Loucy (cell line): ENCODE measurements around the gene PBX1.

Experiments used
- H2AFZ ChIP-seq: fragments of 200-600 bp; sonication (generic); 2 replicates; pipeline ENCODE4 v1.6.0; 2016; ENCODE audit warnings: antibody characterized with exemption, mild to moderate bottlenecking, low read length, moderate library complexity
- H3F3A ChIP-seq: fragments of 200-600 bp; 2 replicates; pipeline ENCODE4 v1.6.0; 2016; ENCODE audit warnings: antibody characterized with exemption, low read depth, mild to moderate bottlenecking
- H3K27me3 ChIP-seq: fragments of 200-600 bp; sonication (generic); 2 replicates; pipeline ENCODE4 v1.6.1; 2014; ENCODE audit warnings: low read length, mild to moderate bottlenecking; ENCODE audit not compliant: insufficient read depth, poor library complexity, severe bottlenecking
- H3K36me3 ChIP-seq: fragments of 200-600 bp; sonication (generic); 2 replicates; pipeline ENCODE4 v1.6.1; 2016; ENCODE audit warnings: low read length; ENCODE audit not compliant: insufficient read depth
- H3K4me1 ChIP-seq: fragments of 200-600 bp; sonication (generic); 2 replicates; pipeline ENCODE4 v1.5.1; 2014; ENCODE audit warnings: low read length, mild to moderate bottlenecking; ENCODE audit not compliant: insufficient read depth, poor library complexity, severe bottlenecking
- H3K4me2 ChIP-seq: fragments of 200-600 bp; sonication (generic); 2 replicates; pipeline ENCODE4 v1.6.0; 2014; ENCODE audit warnings: antibody characterized with exemption, low read length, low read depth, mild to moderate bottlenecking; ENCODE audit not compliant: poor library complexity, severe bottlenecking
- H3K4me3 ChIP-seq: fragments of 200-600 bp; sonication (generic); 2 replicates; pipeline ENCODE4 v1.5.1; 2014; ENCODE audit warnings: low read length, mild to moderate bottlenecking, mixed read lengths; ENCODE audit not compliant: poor library complexity, severe bottlenecking
- H3K79me2 ChIP-seq: fragments of 200-600 bp; sonication (generic); 2 replicates; pipeline ENCODE4 v1.6.1; 2014; ENCODE audit warnings: low read length; ENCODE audit not compliant: insufficient read depth
- H3K9ac ChIP-seq: fragments of 200-600 bp; sonication (generic); 2 replicates; pipeline ENCODE4 v1.6.0; 2014; ENCODE audit warnings: mild to moderate bottlenecking, low read depth, low read length, moderate library complexity; ENCODE audit not compliant: poor library complexity, severe bottlenecking
- H3K9me2 ChIP-seq: fragments of 200-600 bp; sonication (generic); replicated peaks from 2 replicates; pipeline ENCODE4 v1.6.1; 2016; ENCODE audit warnings: low read depth, low read length, mixed read lengths
- H3K9me3 ChIP-seq: fragments of 200-600 bp; sonication (generic); 2 replicates; pipeline ENCODE4 v1.6.1; 2014; ENCODE audit warnings: mild to moderate bottlenecking, antibody characterized with exemption, low read length, low read depth; ENCODE audit not compliant: insufficient read depth
- H4K20me1 ChIP-seq: fragments of 200-600 bp; sonication (generic); 2 replicates; pipeline ENCODE4 v1.6.0; 2014; ENCODE audit warnings: antibody characterized with exemption, low read length, mild to moderate bottlenecking; ENCODE audit not compliant: insufficient read depth, poor library complexity, severe bottlenecking
- EZH2phosphoT487 ChIP-seq: fragments of 200-600 bp; IDR thresholded peaks from 2 replicates; pipeline ENCODE4 v1.6.1; 2018; ENCODE audit warnings: antibody characterized with exemption, mild to moderate bottlenecking, moderate library complexity, borderline replicate concordance
- TF ChIP-seq, protein P1 (sequence below): fragments of 200-600 bp; sonication (generic); conservative IDR thresholded peaks from 2 replicates; pipeline ENCODE4 v1.5.1; 2014; ENCODE audit warnings: mild to moderate bottlenecking, antibody characterized with exemption, low read length

PBX1 gene

DNA sequence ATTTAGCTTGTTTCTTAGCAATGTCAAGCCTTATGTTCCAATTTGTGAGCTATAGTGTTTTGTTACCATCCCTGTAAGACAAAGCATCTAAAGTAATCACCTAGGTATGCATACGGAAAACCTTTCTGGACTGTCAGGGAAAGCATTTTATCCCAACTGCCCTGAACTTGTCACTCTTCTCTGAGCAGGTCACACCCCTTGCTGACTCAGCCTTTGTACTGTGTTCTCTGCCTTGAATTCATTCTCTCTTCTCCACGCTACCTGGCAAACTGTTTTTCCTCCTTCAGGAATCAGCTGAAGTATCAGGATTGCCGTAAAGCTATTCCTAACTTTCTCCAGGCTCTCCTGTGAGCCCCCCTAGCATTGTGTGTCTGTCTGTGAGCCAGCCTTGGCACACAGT, 54.2 kb downstream of the PBX1 start:
- Histone ChIP-seq H3K4me3 (no peak overlapping the region), H3K79me2 (no peaks in the 10 kb centered on the region), H3K27me3 (no peaks in the 10 kb centered on the region), H3K9me2 (no peaks in the 10 kb centered on the region), H3K36me3 (no peaks in the 10 kb centered on the region), H3F3A (no peaks in the 10 kb centered on the region), H2AFZ (no peak overlapping the region), H4K20me1 (no peaks in the 10 kb centered on the region), H3K4me1 (no peaks in the 10 kb centered on the region), H3K4me2 (no peak overlapping the region), H3K9me3 (no peaks in the 10 kb centered on the region), H3K9ac (no peak overlapping the region)
- TF ChIP-seq, protein P1, sequence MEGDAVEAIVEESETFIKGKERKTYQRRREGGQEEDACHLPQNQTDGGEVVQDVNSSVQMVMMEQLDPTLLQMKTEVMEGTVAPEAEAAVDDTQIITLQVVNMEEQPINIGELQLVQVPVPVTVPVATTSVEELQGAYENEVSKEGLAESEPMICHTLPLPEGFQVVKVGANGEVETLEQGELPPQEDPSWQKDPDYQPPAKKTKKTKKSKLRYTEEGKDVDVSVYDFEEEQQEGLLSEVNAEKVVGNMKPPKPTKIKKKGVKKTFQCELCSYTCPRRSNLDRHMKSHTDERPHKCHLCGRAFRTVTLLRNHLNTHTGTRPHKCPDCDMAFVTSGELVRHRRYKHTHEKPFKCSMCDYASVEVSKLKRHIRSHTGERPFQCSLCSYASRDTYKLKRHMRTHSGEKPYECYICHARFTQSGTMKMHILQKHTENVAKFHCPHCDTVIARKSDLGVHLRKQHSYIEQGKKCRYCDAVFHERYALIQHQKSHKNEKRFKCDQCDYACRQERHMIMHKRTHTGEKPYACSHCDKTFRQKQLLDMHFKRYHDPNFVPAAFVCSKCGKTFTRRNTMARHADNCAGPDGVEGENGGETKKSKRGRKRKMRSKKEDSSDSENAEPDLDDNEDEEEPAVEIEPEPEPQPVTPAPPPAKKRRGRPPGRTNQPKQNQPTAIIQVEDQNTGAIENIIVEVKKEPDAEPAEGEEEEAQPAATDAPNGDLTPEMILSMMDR: no peak
- TF ChIP-seq EZH2phosphoT487: no peak

DNA sequence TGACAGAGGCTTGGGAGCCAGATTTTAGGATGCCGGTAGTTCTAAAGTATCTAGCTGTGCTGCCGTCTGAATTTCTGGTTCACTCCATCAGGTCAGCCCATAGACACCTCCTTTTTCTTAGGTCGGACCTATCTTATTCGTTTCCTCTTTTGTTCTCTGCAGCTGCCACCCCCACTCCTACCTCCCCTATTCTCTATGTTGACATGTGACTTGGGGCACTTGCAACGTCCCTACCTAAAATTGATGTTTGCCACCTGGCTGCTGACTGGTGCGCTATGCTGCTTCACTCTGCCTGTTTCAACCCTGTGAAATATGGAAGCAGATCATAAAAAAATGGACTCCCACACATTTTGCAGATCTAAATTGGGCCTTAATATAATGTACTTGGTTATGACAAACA, 55.3 kb downstream of the PBX1 start:
- no peaks in the 10 kb centered on the region for H3K36me3 ChIP-seq
- H3K4me2 ChIP-seq: no peak overlapping the region
- H2AFZ ChIP-seq: no peak overlapping the region
- H3K9me3 ChIP-seq: no peaks in the 10 kb centered on the region
- no peak overlapping the region for H3K4me3 ChIP-seq
- no peaks in the 10 kb centered on the region for H3F3A ChIP-seq
- TF ChIP-seq, protein P1: no peak
- no peak for TF ChIP-seq EZH2phosphoT487
- H3K27me3 ChIP-seq: no peaks in the 10 kb centered on the region
- no peak overlapping the region for H3K9ac ChIP-seq
- H3K79me2 ChIP-seq: no peaks in the 10 kb centered on the region
- H3K9me2 ChIP-seq: no peaks in the 10 kb centered on the region
- no peaks in the 10 kb centered on the region for H4K20me1 ChIP-seq
- H3K4me1 ChIP-seq: no peaks in the 10 kb centered on the region

DNA sequence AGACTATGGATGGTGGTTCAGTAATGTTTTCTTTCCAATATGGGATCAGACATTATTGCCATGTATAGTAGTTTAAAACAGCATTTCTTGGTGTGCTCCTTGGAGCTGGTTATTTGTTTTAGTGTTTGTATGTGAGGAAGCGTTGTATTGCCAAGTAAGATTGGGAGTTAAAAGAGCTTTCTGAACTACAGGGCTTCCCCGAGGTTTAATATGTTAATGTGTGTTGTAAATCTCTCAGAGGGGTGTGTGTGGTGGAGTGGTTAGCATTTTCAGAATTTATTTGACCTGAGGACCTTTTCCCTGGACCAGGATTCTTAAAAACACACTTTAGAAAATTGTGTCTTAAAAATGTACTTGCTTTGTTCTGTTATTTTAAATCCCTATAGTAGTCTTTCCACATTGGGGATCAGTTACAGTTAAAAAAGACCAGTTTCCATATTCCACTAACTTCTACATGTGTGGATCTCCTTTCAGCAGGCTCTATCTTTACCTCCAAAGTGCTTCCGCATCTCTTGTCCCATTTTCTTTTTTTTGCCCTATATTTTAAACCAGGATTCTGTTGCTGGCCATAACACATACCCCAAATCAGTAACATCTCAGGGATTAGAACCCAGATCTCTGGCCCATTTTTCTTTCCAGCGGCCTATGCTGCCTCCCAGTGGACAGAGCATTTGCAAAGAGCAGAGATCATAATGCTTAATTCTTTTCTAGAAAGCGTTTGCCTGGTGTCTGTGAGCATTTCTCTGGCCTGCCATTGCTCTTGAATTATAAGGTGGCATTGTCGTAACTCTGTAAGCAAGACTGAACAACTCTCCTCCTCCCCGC, 58.6 kb downstream of the PBX1 start:
- H3K27me3 ChIP-seq: no peaks in the 10 kb centered on the region
- H3K79me2 ChIP-seq: no peaks in the 10 kb centered on the region
- H3F3A ChIP-seq: no peaks in the 10 kb centered on the region
- H3K9ac ChIP-seq: no peak overlapping the region
- H4K20me1 ChIP-seq: no peaks in the 10 kb centered on the region
- no peak overlapping the region for H3K4me2 ChIP-seq
- no peak overlapping the region for H2AFZ ChIP-seq
- TF ChIP-seq, protein P1: peak; percentile 51
- TF ChIP-seq EZH2phosphoT487: no peak
- H3K4me3 ChIP-seq: no peak overlapping the region
- no peaks in the 10 kb centered on the region for H3K9me2 ChIP-seq
- H3K4me1 ChIP-seq: no peaks in the 10 kb centered on the region
- H3K36me3 ChIP-seq: no peaks in the 10 kb centered on the region
- H3K9me3 ChIP-seq: no peaks in the 10 kb centered on the region
